ENCODE measurements around the gene PIGX.
"Not testable (repeated sequence)": the region's sequence is repeated elsewhere in the genome, so short reads cannot be mapped to it uniquely, and the experiment has no call there.

The PIGX gene

DNA sequence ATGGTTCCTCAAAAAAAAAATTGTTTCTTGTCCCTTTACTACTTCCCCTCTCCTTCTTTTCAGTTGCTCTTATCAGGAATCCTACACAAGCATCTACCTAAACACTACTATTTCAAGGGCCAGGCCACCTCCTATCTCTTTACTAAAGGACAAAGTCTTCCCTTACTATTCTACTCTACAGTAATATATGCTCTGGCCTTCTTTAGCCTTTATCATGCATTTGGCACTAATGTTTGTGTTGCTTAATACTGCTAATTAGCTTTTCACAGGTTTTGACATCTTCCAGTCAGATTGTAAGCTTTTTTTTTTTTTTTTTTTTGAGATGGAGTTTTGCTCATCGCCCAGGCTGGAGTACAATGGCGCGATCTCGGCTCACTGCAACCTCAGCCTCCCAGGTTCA lies 5.4 kb upstream of the PIGX start:
- DNase-seq, result no peak

DNA sequence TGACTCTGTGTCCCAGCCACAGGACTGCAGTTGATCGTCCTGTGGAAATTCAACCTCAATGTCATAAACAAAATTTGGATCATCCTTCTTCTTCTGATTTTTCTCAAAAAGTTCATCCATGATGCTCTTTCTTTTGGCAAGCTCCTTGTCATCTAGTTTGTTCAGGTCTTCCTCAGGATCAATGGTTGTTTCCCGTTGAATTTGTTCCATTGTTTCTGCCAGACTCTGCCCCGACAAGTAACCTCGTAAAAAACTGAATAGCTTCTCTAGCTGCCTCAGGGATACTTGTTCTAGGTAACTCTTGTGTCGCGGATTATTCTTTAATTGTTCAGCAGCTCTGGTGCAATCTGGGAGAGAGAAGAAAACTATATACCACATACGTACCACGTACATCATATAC lies 4.6 kb upstream of the PIGX start:
- no peak for DNase-seq

DNA sequence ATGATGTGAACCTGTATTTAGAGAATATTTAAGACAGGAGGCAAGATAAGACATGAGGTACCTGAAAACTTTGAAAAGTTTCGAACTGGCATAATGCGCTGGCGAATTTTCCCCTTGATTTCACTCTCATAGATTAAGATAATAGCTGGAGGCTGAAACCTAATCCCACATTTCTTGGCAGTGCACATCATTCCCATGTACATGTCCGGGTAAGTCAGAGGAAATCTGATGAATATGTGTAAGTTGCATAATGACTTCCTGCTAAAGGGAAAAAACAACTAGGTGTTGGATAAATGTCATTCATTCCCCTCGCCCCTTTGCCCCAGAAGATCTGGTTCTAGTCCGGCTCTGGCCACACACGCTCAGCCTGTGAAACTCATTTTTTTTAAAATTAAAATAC lies 3.7 kb upstream of the PIGX start:
- DNase-seq, result no peak

DNA sequence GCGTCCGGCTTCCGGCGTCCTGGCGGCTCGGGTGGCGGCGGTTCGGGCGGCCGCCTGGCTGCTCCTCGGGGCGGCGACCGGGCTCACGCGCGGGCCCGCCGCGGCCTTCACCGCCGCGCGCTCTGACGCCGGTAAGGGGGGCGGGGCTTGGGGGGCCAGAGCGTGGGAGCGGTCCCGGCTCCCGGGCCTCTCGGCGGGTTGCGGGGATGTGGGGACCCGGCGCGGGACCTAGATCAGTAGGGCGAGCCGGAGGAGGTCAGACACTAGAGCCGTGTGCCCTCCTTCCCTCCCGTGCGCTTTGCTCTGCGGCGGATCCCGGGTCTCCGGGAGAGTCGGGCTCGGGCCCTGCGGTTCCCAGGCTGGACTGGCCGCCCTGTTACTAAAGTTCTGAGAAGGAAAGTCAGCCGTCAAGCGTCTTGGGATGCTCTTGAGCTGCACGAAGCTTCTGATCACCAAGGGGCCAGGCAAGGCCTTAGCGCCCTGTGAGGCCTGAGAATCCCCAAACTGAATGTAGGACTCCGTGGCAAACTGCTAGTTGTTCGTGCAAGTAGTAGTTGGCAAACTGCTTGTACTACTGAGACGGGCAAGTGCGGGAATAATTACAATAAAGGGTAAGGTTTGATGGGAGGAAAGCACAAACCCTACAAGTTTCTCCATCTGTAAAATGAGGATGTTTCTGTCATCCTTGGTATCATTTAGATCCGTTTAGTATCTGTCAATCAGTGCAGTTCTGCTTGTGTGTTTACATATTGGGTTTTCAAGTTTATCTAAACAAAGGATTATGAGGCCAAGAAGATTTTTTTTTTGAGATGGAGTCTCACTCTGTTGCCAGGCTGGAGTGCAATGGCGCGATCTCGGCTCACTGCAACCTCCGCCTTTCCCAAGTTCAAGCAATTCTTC lies 587 bp downstream of the PIGX start:
- peak; percentile 91 for DNase-seq

DNA sequence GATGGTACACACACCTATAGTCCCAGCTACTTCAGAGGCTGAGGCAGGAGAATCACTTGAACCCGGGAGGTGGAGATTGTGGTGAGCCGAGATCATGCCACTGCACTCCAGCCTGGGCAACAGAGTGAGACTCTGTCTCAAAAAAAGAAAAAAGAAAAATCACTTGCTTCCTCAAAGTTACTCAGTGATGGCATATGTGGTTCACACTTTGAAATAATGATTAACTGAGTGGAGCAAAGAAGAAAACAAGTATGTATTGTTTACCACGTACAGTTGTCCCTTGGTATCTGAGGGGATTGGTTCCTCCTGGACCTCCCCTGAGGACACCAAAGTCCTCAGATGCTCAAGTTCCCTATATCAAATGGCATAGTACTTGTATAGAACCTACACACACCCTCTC lies 5.0 kb downstream of the PIGX start:
- DNase-seq, result not testable (repeated sequence)

DNA sequence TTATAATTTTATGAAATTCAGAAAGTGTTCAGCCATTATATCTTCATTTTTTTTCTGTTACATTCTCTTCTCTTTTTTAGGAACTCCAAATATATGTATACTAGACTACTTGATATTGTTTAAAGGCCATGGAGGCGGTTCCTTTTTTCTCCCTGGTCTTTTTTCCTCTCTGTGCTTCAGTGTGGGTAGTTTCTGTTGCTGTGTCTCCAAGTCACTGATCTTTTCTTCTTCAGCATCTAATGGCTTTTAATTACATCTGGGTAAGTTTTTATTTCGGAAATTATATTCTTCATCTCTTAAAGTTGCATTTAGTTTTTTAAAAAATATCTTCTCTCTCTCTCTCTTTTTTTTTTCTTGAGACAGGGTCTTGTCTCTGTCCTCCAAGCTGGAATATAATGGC lies 8.9 kb downstream of the PIGX start:
- DNase-seq, result no peak

DNA sequence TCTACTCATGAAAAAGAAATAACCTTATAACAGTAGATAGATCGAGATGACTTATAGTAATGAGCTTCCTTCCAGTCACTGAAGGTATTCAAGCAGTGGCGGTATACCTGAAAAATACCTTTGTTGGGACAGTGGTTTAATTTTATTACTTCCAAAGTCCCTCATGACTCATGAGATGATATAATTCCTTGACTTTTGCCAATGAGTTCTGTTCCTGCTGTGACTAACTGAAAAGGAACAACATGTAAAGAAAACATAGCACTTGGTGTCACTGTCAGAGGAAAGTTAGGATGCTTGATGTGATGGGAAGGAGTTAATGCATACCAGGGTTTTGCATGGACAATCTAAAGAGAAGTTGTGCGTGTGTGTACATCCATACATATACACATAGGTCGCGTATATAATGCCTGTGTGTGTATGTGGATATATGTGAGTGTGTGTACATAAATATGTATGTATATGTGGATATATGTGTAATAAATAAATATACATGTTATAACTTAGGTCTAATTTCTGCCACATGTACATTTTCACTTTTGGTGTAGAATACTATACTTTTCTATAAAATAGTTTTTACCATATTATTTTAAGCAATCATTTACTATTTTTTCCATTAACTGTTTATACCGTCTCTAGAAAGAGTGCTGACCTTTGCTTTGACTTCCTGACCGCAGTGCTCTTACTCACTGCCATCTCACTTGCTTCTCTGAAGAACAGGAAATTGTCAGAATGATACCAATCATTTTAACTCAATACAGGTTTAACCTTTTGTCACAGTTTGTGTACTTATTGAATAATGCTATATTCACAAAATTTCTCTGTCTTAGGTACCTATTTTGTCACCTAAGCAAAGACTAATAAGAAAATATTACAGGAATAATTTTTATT lies 14.9 kb downstream of the PIGX start:
- peak; percentile 71 for DNase-seq

DNA sequence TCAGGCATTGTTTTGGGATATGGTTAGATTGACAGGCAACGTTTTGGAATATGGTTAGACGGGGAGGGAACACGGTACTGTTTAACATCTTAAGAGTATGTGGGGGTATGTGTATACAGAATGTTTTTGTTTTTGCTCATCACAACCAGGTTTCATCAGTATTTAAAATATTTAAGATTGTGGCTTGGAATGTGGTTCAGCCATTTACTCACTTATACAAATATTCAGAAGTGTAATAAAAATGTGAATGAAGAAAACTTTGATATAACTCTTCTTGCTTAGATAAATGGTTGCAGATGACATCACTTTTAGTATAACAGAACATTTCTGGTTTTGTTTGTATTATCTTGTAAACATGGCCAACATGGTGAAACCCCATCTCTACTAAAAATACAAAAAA lies 23.6 kb downstream of the PIGX start:
- DNase-seq, result no peak

DNA sequence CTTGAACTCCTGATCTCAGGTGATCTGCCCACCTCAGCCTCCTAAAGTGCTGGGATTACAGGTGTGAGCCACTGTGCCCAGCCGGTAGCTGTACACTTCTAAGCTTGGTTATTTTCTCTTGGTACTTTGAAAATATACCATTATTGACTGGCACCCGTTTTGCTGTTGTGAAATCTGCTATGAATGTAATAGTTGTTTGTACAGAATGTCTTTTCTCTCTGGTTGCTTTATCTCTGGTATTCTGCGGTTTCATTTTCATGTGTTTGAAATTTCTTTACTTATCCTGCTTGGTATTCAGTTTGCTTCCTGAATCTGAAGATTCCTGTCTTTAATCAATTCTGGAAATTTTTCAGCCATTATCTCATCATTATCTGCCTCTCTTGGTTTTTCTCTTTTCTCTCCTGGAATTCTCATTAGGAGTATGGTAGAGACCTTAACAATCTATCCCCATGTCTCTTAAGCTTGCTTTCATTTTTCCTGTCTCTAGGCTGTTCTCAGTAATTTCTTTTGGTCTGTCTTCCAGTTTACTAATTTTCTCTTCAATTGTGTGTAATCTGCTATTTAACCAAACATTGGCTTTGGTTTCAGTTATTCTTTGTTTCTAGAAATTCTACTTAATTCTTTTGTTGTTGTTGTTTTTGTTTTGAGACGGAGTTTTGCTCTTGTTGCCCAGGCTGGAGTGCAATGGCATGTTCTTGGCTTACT lies 24.6 kb downstream of the PIGX start:
- DNase-seq, result no peak

DNA sequence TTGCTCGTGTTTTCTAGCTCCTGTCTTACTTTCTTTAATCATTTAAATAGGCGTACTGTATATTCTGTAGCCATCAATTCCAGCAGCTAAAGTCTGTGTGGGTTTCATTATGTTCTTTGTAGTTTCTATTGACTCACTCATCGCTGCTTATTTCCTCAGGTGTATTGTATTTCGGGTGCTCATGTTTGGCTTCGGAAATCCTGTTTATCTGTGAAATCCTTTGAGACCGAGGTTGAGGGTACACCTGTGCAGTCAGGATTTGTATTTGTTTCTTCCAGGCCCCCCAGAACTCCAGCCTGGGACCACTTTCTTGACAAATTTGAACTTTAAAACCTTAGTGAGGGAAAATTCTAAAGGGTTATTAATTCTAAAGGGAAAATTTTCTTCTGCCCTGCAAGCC lies 25.5 kb downstream of the PIGX start:
- DNase-seq, result no peak

DNA sequence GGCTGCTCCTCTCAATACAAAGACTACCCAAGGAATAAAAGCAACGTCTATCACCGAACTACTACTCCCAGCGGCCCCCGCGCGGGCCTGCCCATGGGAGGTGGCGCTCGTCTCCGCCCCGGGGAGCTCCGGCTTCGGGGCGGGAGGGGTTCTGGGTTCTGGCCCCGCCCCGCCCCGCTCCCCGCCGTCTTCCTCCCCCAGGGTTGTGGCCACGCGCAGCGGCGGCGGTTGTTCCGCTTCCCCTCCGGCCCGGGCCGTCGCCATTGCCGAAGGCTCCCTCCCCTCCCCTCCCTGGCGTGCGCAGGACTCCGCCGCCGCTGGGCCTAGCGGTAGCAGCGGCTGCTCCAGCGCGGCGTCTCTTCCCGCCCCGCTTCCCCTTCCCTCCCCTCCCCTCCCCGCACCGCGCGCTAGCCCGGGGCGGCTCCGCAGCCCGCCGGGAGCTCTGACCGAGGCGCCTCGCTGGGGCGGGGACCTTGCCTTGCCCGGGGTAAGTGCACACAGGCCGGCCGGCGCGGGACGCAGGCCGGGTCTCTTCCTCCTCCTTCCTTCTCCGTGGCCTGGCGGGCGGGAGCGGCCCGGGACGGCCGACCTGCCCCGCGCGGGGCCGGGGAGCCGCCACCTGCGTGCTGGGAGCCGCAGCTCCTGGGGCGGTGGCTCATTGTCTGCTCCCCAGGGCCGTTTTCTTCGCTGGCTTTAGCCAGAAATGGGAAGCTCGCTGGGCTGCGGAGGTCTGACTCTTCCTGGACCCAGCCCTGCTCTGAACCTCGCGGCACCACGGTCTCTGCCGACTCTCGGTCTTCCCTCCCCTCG lies 27.7 kb downstream of the PIGX start, which contains the start of gene PAK2:
Gene PAK2 (plus strand): TSS at position 187 of the 810 bp plus-strand sequence. CDS start 42,790 bp downstream, outside the sequence.
- peak; percentile 97 for DNase-seq

DNA sequence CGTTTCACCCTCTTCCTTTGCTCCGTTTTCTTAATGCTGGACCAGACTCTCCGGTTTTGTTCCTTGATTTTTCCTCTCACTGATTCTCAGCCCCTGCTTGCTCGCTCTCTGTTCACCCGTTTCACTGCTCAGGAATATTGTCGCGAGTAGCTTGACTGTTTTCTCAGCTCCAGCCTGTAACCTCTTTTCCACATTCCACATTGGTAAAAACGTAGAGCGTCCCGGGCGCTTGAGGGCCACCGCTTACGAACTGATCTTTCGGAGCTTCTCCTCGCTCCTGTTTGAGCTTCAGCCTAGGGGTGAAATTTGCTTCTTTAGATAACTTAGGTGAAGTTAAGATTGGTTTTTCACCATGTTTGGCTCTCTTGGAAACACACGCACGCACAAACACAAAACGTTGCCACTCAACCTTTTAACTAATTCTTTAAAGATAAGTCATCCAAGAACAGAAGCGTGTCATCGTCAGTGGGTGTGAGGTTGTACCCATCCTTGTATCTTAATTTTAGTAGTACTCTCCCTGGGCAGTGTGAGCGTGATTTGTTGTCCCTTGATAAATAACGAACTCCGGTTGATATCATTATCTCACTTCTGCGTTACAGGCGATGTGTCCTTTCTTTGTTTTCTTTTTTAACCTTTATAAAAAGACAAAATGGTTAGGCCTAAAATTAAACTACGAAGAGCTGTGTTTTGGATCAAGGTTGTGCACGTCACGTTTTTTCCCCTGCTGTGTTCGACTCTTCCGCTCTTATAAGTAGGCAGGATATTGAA lies 28.5 kb downstream of the PIGX start:
- peak; percentile 71 for DNase-seq

DNA sequence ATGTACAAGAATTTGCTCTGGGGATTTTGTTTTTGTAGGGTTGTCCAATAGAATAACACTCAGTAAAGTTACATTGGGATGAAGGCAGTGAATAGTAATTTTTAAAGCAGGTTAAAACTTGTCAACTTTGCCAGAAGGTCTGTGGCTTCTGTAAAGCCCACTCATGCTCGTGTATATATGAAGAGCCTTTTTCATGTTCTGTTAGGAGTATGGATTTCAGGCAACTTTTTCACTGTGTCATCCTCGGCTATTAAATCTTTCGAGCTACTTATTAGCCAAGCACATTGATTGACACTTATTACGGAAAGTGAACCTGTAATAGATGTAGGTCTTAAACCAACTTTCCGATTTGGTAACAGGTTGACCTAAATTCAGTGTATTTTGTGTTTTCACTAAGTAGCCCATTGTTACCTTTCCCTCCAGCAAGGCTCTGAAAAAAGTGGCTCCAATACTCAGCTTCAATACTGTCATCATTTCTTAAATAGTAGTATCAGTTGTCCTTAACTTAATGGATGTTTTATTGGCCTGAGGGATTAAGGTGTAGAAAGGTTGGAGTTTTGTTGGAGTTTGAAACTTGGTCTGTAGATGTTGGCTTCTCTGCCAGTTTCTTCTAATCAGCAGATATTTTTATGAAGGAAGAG lies 29.2 kb downstream of the PIGX start:
- no peak for DNase-seq

DNA sequence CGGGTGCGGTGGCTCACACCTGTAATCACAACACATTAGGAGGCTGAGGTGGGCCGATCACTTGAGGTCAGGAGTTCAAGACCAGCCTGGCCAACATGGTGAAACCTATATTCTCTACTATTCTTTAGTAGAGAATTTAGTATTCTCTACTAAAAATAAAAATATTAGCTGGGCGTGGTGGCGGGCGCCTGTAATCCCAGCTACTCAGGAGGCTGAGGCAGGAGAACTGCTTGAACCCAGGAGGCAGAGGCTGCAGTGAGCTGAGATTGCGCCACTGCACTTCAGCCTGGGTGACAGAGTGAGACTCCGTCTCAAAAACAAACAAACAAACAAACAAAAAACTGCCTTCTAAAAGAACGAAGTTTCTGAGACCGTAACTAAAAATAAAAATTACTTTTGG lies 31.4 kb downstream of the PIGX start:
- not testable (repeated sequence) for DNase-seq

DNA sequence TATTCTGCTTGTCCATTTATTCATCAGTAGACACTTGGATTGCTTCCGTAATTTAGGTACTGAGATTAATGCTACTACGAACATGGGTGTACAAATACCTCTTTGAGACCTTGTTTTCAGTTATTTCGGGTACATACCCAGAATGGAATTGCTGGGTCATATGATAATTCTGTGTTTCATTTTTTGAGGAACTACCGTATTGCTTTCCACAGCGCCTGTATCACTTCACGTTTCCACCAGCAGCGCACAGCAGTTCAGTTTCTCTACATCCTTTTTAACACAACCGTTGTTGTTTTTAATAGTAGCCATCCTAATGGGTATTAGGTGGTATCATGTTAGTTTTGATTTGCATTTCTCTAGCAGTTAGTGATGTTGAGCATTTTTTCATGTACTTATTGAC lies 36.9 kb downstream of the PIGX start:
- no peak for DNase-seq

DNA sequence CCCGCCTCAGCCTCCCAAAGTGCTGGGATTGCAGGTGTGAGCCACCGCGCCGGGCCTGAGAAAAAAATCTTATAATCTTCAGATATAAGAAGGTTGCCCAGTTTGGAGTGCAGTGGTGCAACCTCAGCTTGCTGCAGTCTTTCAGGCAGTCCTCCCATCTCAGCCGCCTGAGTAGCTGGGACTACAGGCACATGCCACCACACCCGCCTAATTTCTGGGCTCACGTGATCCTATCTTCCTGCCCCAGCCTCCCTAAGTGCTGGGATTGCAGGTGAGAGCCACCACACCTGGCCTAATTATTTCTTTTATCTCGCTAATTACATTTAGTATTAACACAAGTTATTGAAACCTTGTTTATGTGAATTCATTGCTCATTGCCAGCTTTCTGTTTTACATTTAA lies 41.0 kb downstream of the PIGX start:
- no peak for DNase-seq

DNA sequence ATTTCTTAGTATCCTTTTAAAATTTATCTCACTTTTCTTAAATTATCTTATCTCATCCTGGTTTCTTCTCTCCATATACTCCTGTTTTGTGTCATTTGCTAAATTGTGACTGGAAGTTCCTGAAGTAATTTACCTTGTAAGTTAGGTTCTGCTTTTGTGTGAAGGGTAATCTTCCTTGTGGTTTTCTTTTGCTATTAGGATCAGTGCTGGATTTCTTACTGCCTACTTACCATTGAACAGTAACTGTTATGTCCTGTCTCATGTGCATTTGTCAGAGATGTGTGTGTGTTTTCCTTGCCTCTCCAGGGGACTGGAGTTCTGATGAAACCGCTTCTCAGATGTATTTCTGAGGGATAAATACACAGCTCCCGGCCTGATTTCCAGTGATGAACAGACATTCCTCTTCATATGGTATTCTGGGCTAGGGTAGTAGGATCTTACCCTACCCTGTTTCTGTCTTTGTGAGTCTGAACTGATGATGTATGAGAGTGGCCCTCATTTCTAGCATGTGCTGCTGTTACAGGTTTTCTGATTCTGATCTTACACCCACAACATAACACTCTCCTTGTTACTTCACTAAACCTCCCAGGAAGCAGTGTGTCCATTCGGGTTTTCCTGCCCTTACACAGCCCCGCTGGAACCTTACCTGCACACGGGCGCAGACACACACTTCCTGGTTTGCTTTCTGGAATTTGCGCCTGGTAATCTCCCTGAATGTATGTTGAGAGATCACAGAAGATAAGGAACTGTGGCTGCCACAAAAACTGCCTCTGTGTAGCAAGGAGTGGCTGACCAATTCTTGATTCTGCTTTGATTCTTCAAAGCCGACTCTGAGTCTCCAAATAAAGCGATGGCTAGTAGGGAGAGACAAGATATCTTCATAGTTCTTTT lies 42.2 kb downstream of the PIGX start:
- DNase-seq, result no peak

DNA sequence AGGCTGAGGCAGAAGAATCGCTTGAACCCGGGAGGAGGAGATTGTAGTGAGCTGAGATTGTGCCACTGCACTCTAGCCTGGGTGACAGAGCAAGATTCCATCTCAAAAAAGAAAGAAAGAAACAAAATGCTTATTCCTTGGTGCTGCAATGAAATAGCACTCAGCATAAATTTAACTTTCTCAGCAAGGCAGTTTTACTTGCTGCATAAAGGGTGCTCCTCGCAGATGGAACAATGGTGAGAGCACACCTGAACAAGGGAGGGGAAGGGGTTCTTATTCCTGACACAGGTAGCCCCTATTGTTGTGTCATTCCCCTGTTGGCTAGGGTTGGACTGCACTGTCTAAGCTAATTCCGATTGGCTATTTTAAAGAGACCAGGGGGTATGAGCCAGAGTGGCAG lies 44.6 kb downstream of the PIGX start:
- no peak for DNase-seq

DNA sequence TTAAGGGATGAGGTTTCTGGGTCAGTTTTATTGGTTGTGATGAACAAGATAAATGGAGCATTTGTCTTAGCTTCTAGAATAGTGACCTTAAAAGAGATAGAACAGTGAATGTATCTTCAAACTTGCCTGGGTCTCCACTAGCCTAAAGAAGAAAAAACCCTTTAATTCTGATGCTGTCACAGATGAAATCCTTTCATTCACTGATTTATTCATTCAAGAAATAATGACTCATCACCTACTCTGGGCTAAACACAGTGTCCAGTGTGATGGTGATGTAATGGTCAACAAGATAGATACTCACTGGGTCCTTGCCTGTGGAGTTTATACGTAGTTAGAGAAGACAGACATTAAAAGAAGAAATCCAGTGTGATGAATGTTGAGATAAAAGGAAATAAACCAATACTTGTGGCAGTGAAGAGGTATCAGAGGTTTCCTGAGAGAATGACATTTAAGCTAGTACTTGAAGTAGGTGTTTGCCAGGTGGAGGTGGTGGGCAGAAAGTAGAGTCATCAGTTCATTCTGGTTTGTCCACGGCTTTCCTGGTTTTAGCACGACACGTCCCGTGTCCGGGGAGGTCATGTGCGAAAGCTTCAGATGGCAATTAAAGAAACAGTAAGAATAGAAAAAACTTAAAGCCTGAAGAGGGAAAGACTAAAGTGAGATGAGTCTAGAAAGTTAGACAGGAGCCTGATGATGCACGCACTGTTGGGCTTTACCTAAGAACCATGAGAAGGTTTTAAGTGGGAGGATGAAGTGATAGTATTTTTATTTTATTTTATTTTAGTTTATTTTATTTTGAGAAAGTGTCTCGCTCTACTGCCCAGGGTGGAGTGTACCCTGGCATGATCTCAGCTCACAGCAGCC lies 45.9 kb downstream of the PIGX start:
- no peak for DNase-seq
